HepG2 (cell line): Measurements from ENCODE around the gene PRR19. TPM values are rescaled to one million over a fixed set of nuclear protein-coding genes. Genes with fewer than 3 reads are reported as not detected.

Experiments used
- ATAC-seq: fragments of 200-7000 bp; cut with Tn5 transposase; 3 replicates; pipeline ENCODE4 v1.9.1; 2020; ENCODE audit warnings: mild to moderate bottlenecking, moderate library complexity
- BruUV-seq: library from RNA; stranded (reverse); fragments of 400-500 nt; replicated peaks from 2 replicates; lab custom pipeline; 2021; lab: Mats Ljungman, UMichigan
- CTCF ChIA-PET: fragments of 300-600 bp; formaldehyde crosslinking; extraction: SDS; loops from one replicate; lab custom pipeline; 2021; ENCODE audit warnings: low total read pairs, inconsistent platforms, low intra/inter-chr PET ratio; lab: Yijun Ruan, JAX
- POLR2A ChIA-PET: fragments of 350-600 bp; sonication (Branson Sonifier 250); formaldehyde crosslinking; loops from one replicate; lab custom pipeline; 2020; ENCODE audit warnings: antibody characterized with exemption, inconsistent platforms; lab: Yijun Ruan, JAX
- DNase-seq: peaks from one replicate; pipeline ENCODE4 v3.0.0-alpha.2; 2015; ENCODE audit warnings: low spot score
- FAIRE-seq: peaks from 3 replicates; lab custom pipeline; 2011; peaks lifted over from hg19 to GRCh38; lab: Jason Lieb, UNC
- H2AFZ ChIP-seq: one replicate; pipeline ENCODE4 v1.6.1; 2011; ENCODE audit warnings: low read length, inconsistent platforms
- H3K27ac ChIP-seq: fragments of 300-600 bp; 3 replicates; pipeline ENCODE4 v1.8.0; 2011; ENCODE audit warnings: mixed run types, mild to moderate bottlenecking, mixed read lengths, low read length, inconsistent platforms; ENCODE audit not compliant: insufficient read depth; ENCODE audit errors: extremely low read length
- H3K27me3 ChIP-seq, 2 experiments: fragments of 200-600 bp in 1 of 2; 2 replicates in 1 of 2; 3 replicates in 1 of 2; pipeline versions ENCODE4 v1.6.0 to v1.8.0; 2011; ENCODE audit warnings: low read length in 2 of 2, mild to moderate bottlenecking in 2 of 2, moderate library complexity in 2 of 2, inconsistent platforms in 1 of 2; ENCODE audit not compliant: insufficient read depth in 2 of 2, control insufficient read depth in 1 of 2
- H3K36me3 ChIP-seq, 2 experiments: fragments of 200-600 bp in 1 of 2; replicated peaks in 1 of 2; 2 replicates in 1 of 2; 3 replicates in 1 of 2; pipeline versions ENCODE4 v1.5.1 to v1.8.0; 2011; ENCODE audit warnings: low read length in 2 of 2, inconsistent platforms in 1 of 2; ENCODE audit not compliant: insufficient read depth in 2 of 2, control insufficient read depth in 1 of 2
- H3K4me1 ChIP-seq: 2 replicates; pipeline ENCODE4 v1.5.1; 2012; ENCODE audit warnings: low read length, inconsistent platforms; ENCODE audit not compliant: insufficient read depth
- H3K4me2 ChIP-seq: 2 replicates; pipeline ENCODE4 v1.6.0; 2011; ENCODE audit warnings: low read depth, low read length, inconsistent platforms
- H3K4me3 ChIP-seq, 3 experiments: fragments of 200-600 bp in 1 of 3; sonication (generic), shearing (Covaris generic) in 1 of 3; replicated peaks in 1 of 3; 2 replicates each; pipeline ENCODE4 v1.5.1; 2011 to 2016; ENCODE audit warnings: low read length in 3 of 3, inconsistent platforms in 2 of 3, low read depth in 2 of 3, mild to moderate bottlenecking in 2 of 3, control low read depth in 1 of 3, mixed read lengths in 1 of 3; ENCODE audit not compliant: insufficient read depth in 1 of 3
- H3K79me2 ChIP-seq: one replicate; pipeline ENCODE4 v1.6.1; 2011; ENCODE audit warnings: low read length, inconsistent platforms; ENCODE audit not compliant: insufficient read depth
- H3K9ac ChIP-seq: 2 replicates; pipeline ENCODE4 v1.6.0; 2011; ENCODE audit warnings: mild to moderate bottlenecking, low read depth, low read length, inconsistent platforms; ENCODE audit not compliant: insufficient read depth
- H3K9me3 ChIP-seq: 2 replicates; pipeline ENCODE4 v1.5.1; 2012; ENCODE audit warnings: mild to moderate bottlenecking, low read length
- H4K20me1 ChIP-seq: 2 replicates; pipeline ENCODE4 v1.6.0; 2011; ENCODE audit warnings: inconsistent platforms, mild to moderate bottlenecking, low read length, moderate library complexity; ENCODE audit not compliant: insufficient read depth
- AGO2 ChIP-seq: fragments of 200-400 bp; formaldehyde crosslinking; optimal IDR thresholded peaks from 2 replicates; pipeline ENCODE3; 2017; ENCODE audit warnings: mild to moderate bottlenecking, low read depth, low read length, moderate library complexity
- FLYWCH1 ChIP-seq: sonication (generic); formaldehyde crosslinking; IDR thresholded peaks from 2 replicates; pipeline ENCODE4 v1.8.1; 2023; ENCODE audit warnings: mild to moderate bottlenecking, missing genetic modification reagents
- FOXP1 ChIP-seq, 2 experiments: fragments of 450-650 bp in 1 of 2; IDR thresholded peaks; 2 replicates each; pipeline ENCODE4 v1.6.1; 2017 to 2018; ENCODE audit warnings: antibody characterized with exemption in 1 of 2
- RFX1 ChIP-seq: fragments of 450-650 bp; IDR thresholded peaks from 2 replicates; pipeline ENCODE4 v1.6.1; 2017
- ZNF816 ChIP-seq: sonication (generic); formaldehyde crosslinking; IDR thresholded peaks from 2 replicates; pipeline ENCODE4 v1.8.0; 2022; ENCODE audit warnings: missing genetic modification reagents, mild to moderate bottlenecking, borderline replicate concordance
- WGBS: methylation state at CpG from one replicate; pipeline ENCODE4 v1.1.6; 2017; ENCODE audit warnings: low lambda C conversion rate; 5-methylcytosine and 5-hydroxymethylcytosine counted together
- in situ Hi-C: cut with HindIII; loops from 2 replicates; pipeline ENCODE4 v1.10.0; 2017; ENCODE audit warnings: low pct_unique_long_range_greater_than_20kb; ENCODE audit not compliant: extremely low pct_ligation_motif_present
- intact Hi-C: fragments of 100-400 bp; cut with micrococcal nuclease; formaldehyde crosslinking; loops from one replicate; pipeline ENCODE4 v1.10.0; 2022; ENCODE audit not compliant: unreplicated experiment
- polyA plus RNA-seq, 8 experiments: library from polyadenylated mRNA; depleted of rRNA in 3 of 8; stranded (reverse) in 7 of 8; unstranded in 1 of 8; fragments of >200 nt; fragmentation: Illumina TruSeq in 4 of 8; extraction: Trizol in 4 of 8; gene quantifications; 2 replicates each; pipeline versions ENCODE4 v1.2.1 to v1.2.3, GENCODE V29; 2011 to 2016; ENCODE audit warnings: low read depth in 4 of 8, missing spikeins in 1 of 8, mixed read lengths in 1 of 8; ENCODE audit not compliant: insufficient read depth in 1 of 8
- total RNA-seq, 5 experiments: library from RNA; depleted of rRNA; stranded (reverse); fragments of >200 nt; fragmentation: Illumina TruSeq; extraction: Trizol; gene quantifications; 2 replicates each; pipeline ENCODE4 v1.2.3, GENCODE V29; 2016; ENCODE audit warnings: low read depth in 1 of 5

PRR19 gene
- total and polyA plus RNA-seq, 2 of the 13 experiments (the other 11 are each of a cell fraction or from before 2014, with no cell fraction given) = 0.21 to 0.33 TPM

GRCh38 chr19:42352301-42353259 lies 50.6 kb downstream of the PRR19 start:
- no peaks in the 10 kb centered on the region for H3K4me1 ChIP-seq
- intact Hi-C loops (no loop called here), in situ Hi-C loops (no loop called here)
- no peaks in the 10 kb centered on the region for H3K27me3 ChIP-seq
- H2AFZ ChIP-seq = no peak overlapping the region
- TF ChIP-seq ZNF816 (CRISPR knock-in tag) = no peak
- TF ChIP-seq RFX1 = 0 out of 2 replicates have a peak, but pooled peaks have one; percentile 12
- TF ChIP-seq FLYWCH1 (CRISPR knock-in tag) = no peak
- TF ChIP-seq, all 625 proteins: peak for 1
- Histone ChIP-seq H3K9ac (no peak overlapping the region), H4K20me1 (no peaks in the 10 kb centered on the region), H3K4me2 (no peak overlapping the region), H3K4me3 (no peak overlapping the region), H3K79me2 (no peaks in the 10 kb centered on the region), H3K36me3 (peaks cover 4 to 17% of the 10 kb centered on the region in 2 experiments; a peak in 4 of 5 replicates), H3K9me3 (no peaks in the 10 kb centered on the region), H3K27ac (no peak overlapping the region)
- ChIA-PET POLR2A (no interaction called here), CTCF (no interaction called here)
- 95% methylated on average over 18 of the region's 31 CpGs for WGBS
- DNase-seq (no peak), ATAC-seq (no peak), FAIRE-seq (no peak)
- BruUV-seq = no TSS peak

DNA sequence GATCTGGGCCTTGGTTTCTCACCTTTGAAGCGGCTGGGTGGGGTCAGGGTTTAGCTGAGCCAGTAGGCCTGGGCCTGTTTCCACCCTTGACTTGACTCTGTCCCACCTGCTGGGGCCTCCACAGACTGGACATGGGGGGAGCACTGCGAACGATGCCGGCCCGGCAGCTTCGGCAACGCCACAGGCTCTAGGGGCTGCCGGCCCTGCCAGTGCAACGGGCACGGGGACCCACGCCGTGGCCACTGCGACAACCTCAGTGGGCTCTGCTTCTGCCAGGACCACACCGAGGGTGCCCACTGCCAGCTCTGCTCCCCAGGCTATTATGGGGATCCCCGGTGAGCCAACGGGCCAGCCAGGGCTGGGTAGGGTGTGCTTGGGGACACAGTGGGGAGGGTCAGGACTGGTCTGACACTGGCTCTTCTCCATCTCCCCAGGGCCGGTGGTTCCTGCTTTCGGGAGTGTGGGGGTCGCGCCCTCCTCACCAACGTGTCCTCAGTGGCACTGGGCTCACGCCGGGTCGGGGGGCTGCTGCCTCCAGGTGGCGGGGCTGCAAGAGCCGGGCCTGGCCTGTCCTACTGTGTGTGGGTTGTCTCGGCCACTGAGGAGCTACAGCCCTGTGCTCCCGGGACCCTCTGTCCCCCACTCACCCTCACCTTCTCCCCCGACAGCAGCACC lies 51.5 kb downstream of the PRR19 start:
- Histone ChIP-seq H3K27me3 (no peaks in the 10 kb centered on the region), H3K4me2 (no peak overlapping the region), H3K27ac (no peak overlapping the region), H3K4me1 (no peaks in the 10 kb centered on the region), H3K9ac (no peak overlapping the region), H4K20me1 (no peaks in the 10 kb centered on the region), H3K4me3 (no peak overlapping the region), H3K9me3 (no peaks in the 10 kb centered on the region), H3K79me2 (no peaks in the 10 kb centered on the region), H2AFZ (no peak overlapping the region), H3K36me3 (peaks cover 4 to 17% of the 10 kb centered on the region in 2 experiments; a peak in 4 of 5 replicates)
- in situ Hi-C loops (no loop called here), intact Hi-C loops (no loop called here)
- no peak for ATAC-seq
- WGBS = 98% methylated on average over 4 of the region's 29 CpGs
- TF ChIP-seq FOXP1 (IDR thresholded peaks at IDR 0.05) (no peak), FOXP1 (CRISPR knock-in tag; IDR thresholded peaks at IDR 0.05) (no peak), AGO2 (peak; percentile 13)
- DNase-seq = no peak
- no TSS peak for BruUV-seq
- POLR2A ChIA-PET = no interaction called here
- FAIRE-seq = no peak
- CTCF ChIA-PET = no interaction called here
